H9 (cell line): ENCODE measurements around the gene TEX48. TPM values are rescaled to one million over a fixed set of nuclear protein-coding genes. Genes with fewer than 3 reads are reported as not detected.

Experiments used
- DNase-seq: peaks from one replicate; pipeline ENCODE4 v3.0.0-alpha.2; 2017
- H2AFZ ChIP-seq: one replicate; pipeline ENCODE4 v1.6.1; 2013; ENCODE audit warnings: mild to moderate bottlenecking, low read length, control low read depth, moderate library complexity
- H2AK5ac ChIP-seq: 2 replicates; pipeline ENCODE4 v1.6.1; 2013; ENCODE audit warnings: low read length, control low read depth, mixed read lengths; ENCODE audit not compliant: insufficient read length
- H2BK120ac ChIP-seq: one replicate; pipeline ENCODE4 v1.6.1; 2013; ENCODE audit warnings: low read depth, mild to moderate bottlenecking, low read length, control low read depth, inconsistent platforms; ENCODE audit not compliant: poor library complexity, severe bottlenecking
- H2BK12ac ChIP-seq: 2 replicates; pipeline ENCODE4 v1.6.1; 2013; ENCODE audit warnings: low read length, control low read depth, mixed read lengths, low read depth; ENCODE audit not compliant: insufficient read length
- H2BK15ac ChIP-seq: 2 replicates; pipeline ENCODE4 v1.6.1; 2013; ENCODE audit warnings: low read depth, low read length, control low read depth
- H2BK20ac ChIP-seq: one replicate; pipeline ENCODE4 v1.6.1; 2013; ENCODE audit warnings: low read depth, mild to moderate bottlenecking, low read length, control low read depth, inconsistent platforms; ENCODE audit not compliant: poor library complexity, severe bottlenecking
- H2BK5ac ChIP-seq: 2 replicates; pipeline ENCODE4 v1.6.1; 2013; ENCODE audit warnings: low read length, control low read depth, mixed read lengths; ENCODE audit not compliant: insufficient read length
- H3K14ac ChIP-seq: 2 replicates; pipeline ENCODE4 v1.6.1; 2013; ENCODE audit warnings: low read length, control low read depth; ENCODE audit not compliant: insufficient read depth
- H3K18ac ChIP-seq: 2 replicates; pipeline ENCODE4 v1.6.1; 2013; ENCODE audit warnings: low read depth, mild to moderate bottlenecking, mixed read lengths, low read length, control low read depth; ENCODE audit not compliant: insufficient read length
- H3K23ac ChIP-seq: 2 replicates; pipeline ENCODE4 v1.6.1; 2013; ENCODE audit warnings: low read length, control low read depth, mixed read lengths, low read depth; ENCODE audit not compliant: insufficient read length
- H3K23me2 ChIP-seq: 2 replicates; pipeline ENCODE4 v1.6.1; 2013; ENCODE audit warnings: low read depth, mild to moderate bottlenecking, mixed read lengths, low read length, control low read depth; ENCODE audit not compliant: insufficient read length, poor library complexity, severe bottlenecking
- H3K27ac ChIP-seq: 2 replicates; pipeline ENCODE4 v1.5.1; 2013; ENCODE audit warnings: low read length, control low read depth, mixed read lengths, low read depth; ENCODE audit not compliant: insufficient read length
- H3K27me3 ChIP-seq: 2 replicates; pipeline ENCODE4 v1.6.1; 2013; ENCODE audit warnings: low read length, control low read depth, inconsistent platforms; ENCODE audit not compliant: insufficient read depth
- H3K4ac ChIP-seq: 2 replicates; pipeline ENCODE4 v1.6.1; 2013; ENCODE audit warnings: low read depth, mild to moderate bottlenecking, control low read depth, inconsistent platforms, low read length, moderate library complexity
- H3K4me1 ChIP-seq: 2 replicates; pipeline ENCODE4 v1.6.1; 2013; ENCODE audit warnings: low read length, control low read depth, inconsistent platforms; ENCODE audit not compliant: insufficient read depth
- H3K4me2 ChIP-seq: 2 replicates; pipeline ENCODE4 v1.6.1; 2013; ENCODE audit warnings: low read length, control low read depth, mixed read lengths; ENCODE audit not compliant: insufficient read length, insufficient read depth
- H3K56ac ChIP-seq: 2 replicates; pipeline ENCODE4 v1.6.1; 2013; ENCODE audit warnings: low read depth, mild to moderate bottlenecking, mixed read lengths, low read length, control low read depth; ENCODE audit not compliant: insufficient read length
- H3K79me1 ChIP-seq: 2 replicates; pipeline ENCODE4 v1.6.1; 2013; ENCODE audit warnings: low read depth, mild to moderate bottlenecking, moderate library complexity, low read length, control low read depth, inconsistent platforms; ENCODE audit not compliant: insufficient read depth, poor library complexity, severe bottlenecking
- H3K79me2 ChIP-seq: 2 replicates; pipeline ENCODE4 v1.6.1; 2013; ENCODE audit warnings: low read length, control low read depth, inconsistent platforms; ENCODE audit not compliant: insufficient read depth
- H3K9ac ChIP-seq: 2 replicates; pipeline ENCODE4 v1.6.1; 2013; ENCODE audit warnings: low read length, control low read depth, mixed read lengths; ENCODE audit not compliant: insufficient read length; ENCODE audit errors: extremely low read depth
- H3K9me3 ChIP-seq: one replicate; pipeline ENCODE4 v1.6.1; 2013; ENCODE audit warnings: low read depth, low read length, inconsistent platforms; ENCODE audit not compliant: control insufficient read depth
- H3T11ph ChIP-seq: one replicate; pipeline ENCODE4 v1.6.1; 2013; ENCODE audit warnings: mild to moderate bottlenecking, low read length, control low read depth, inconsistent platforms
- H4K20me1 ChIP-seq: one replicate; pipeline ENCODE4 v1.6.1; 2013; ENCODE audit not compliant: control insufficient read depth, insufficient read length, insufficient read depth
- H4K5ac ChIP-seq: 2 replicates; pipeline ENCODE4 v1.6.1; 2013; ENCODE audit warnings: low read depth, mild to moderate bottlenecking, mixed read lengths, low read length, control low read depth; ENCODE audit not compliant: insufficient read length
- H4K8ac ChIP-seq: replicated peaks from 2 replicates; pipeline ENCODE4 v1.6.1; 2013; ENCODE audit warnings: low read length, control low read depth, mixed read lengths, low read depth; ENCODE audit not compliant: insufficient read length
- H4K91ac ChIP-seq: 2 replicates; pipeline ENCODE4 v1.6.1; 2013; ENCODE audit warnings: low read depth, mild to moderate bottlenecking, moderate library complexity, mixed read lengths, low read length, control low read depth; ENCODE audit not compliant: insufficient read length
- H3K27ac Mint-ChIP-seq, 3 experiments: 2 replicates in 2 of 3; 3 replicates in 1 of 3; pipeline ENCODE4 v1.8.0; 2020 to 2021; ENCODE audit warnings: mixed read lengths in 3 of 3, mild to moderate bottlenecking in 1 of 3, moderate library complexity in 1 of 3
- H3K27me3 Mint-ChIP-seq: 2 replicates; pipeline ENCODE4 v1.8.0; 2021; ENCODE audit warnings: low read depth, mild to moderate bottlenecking, moderate library complexity, mixed read lengths
- H3K36me3 Mint-ChIP-seq, 3 experiments: 2 replicates in 2 of 3; 3 replicates in 1 of 3; pipeline ENCODE4 v1.8.0; 2020 to 2021; ENCODE audit warnings: low read depth in 3 of 3, mixed read lengths in 3 of 3; ENCODE audit not compliant: insufficient read depth in 1 of 3
- H3K4me1 Mint-ChIP-seq, 2 experiments: 2 replicates each; pipeline ENCODE4 v1.8.0; 2020; ENCODE audit warnings: mixed read lengths in 2 of 2
- H3K4me3 Mint-ChIP-seq, 2 experiments: 2 replicates in 1 of 2; 3 replicates in 1 of 2; pipeline ENCODE4 v1.8.0; 2020 to 2021; ENCODE audit warnings: mild to moderate bottlenecking in 2 of 2, mixed read lengths in 2 of 2, moderate library complexity in 1 of 2
- H3K9me3 Mint-ChIP-seq, 2 experiments: 2 replicates in 1 of 2; 3 replicates in 1 of 2; pipeline ENCODE4 v1.8.0; 2020; ENCODE audit warnings: mild to moderate bottlenecking in 2 of 2, mixed read lengths in 2 of 2, moderate library complexity in 1 of 2
- CTCF ChIP-seq: fragments of 200-600 bp; sonication (generic); conservative IDR thresholded peaks from 3 replicates; pipeline ENCODE4 v1.8.0; 2021; ENCODE audit warnings: antibody characterized with exemption, mild to moderate bottlenecking
- total RNA-seq: library from RNA; stranded (reverse); gene quantifications from 2 replicates; pipeline ENCODE4 v1.2.1, GENCODE V29; 2021

Gene TEX48
- total RNA-seq, 1 experiment from 2014 or later, result not detected

DNA sequence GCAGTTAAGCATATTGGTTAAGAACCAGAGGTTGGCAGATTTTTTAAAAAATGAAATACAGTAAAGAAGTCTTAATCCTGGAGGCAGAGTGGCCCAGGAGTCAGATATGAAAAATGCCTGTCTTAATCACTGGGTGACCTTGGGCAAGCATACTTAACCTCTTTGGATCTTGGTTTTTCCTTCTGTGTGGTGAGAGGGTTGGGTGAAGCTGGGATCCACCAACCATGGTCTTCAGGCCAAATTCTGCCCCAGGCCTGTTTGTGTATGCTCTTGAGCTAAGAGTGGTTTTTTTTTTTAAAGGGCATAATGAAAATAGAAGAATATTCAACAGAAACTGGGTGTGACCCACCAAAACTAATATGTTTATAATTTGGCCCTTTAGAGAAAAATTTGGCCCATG, 20.0 kb upstream of the TEX48 start:
- Histone ChIP-seq H2BK120ac (no peak overlapping the region), H2BK12ac (no peak overlapping the region), H4K8ac (no peak overlapping the region), H3K56ac (no peak overlapping the region), H3K79me2 (no peaks in the 10 kb centered on the region), H3K23me2 (no peaks in the 10 kb centered on the region), H3K4me2 (no peak overlapping the region), H3K9ac (no peak overlapping the region), H3T11ph (no peak overlapping the region), H4K20me1 (no peaks in the 10 kb centered on the region), H4K5ac (no peak overlapping the region), H3K27ac (no peak overlapping the region), H3K4me1 (no peaks in the 10 kb centered on the region), H2AFZ (no peak overlapping the region), H4K91ac (no peak overlapping the region), H2BK20ac (no peak overlapping the region), H3K79me1 (no peaks in the 10 kb centered on the region), H2BK15ac (no peak overlapping the region), H2AK5ac (no peak overlapping the region), H3K14ac (no peak overlapping the region), H3K23ac (no peak overlapping the region), H2BK5ac (no peak overlapping the region), H3K18ac (no peak overlapping the region), H3K9me3 (no peaks in the 10 kb centered on the region), H3K27me3 (no peaks in the 10 kb centered on the region), H3K4ac (no peak overlapping the region)
- H3K9me3 Mint-ChIP-seq, result peaks cover 4 to 6% of the 10 kb centered on the region in 2 experiments; a peak in 4 of 5 replicates
- H3K4me1 Mint-ChIP-seq, result peaks cover 5 to 9% of the 10 kb centered on the region in 2 experiments
- peaks cover 0 to 4% (median 0%) of the 10 kb centered on the region in 3 experiments; a peak in 1 of 7 replicates for H3K36me3 Mint-ChIP-seq
- H3K27me3 Mint-ChIP-seq, result peaks cover 65% of the 10 kb centered on the region
- H3K27ac Mint-ChIP-seq, result no peak overlapping the region
- TF ChIP-seq CTCF, result no peak
- no peak for DNase-seq
- H3K4me3 Mint-ChIP-seq, result no peak overlapping the region
